ENCODE data around the gene DDIT3. TPM values are rescaled to one million over a fixed set of nuclear protein-coding genes. Genes with fewer than 3 reads are reported as not detected.

Gene DDIT3
- total and polyA plus RNA-seq, 12 donors = 7.7 to 98.4 (median 48.7) TPM

DNA sequence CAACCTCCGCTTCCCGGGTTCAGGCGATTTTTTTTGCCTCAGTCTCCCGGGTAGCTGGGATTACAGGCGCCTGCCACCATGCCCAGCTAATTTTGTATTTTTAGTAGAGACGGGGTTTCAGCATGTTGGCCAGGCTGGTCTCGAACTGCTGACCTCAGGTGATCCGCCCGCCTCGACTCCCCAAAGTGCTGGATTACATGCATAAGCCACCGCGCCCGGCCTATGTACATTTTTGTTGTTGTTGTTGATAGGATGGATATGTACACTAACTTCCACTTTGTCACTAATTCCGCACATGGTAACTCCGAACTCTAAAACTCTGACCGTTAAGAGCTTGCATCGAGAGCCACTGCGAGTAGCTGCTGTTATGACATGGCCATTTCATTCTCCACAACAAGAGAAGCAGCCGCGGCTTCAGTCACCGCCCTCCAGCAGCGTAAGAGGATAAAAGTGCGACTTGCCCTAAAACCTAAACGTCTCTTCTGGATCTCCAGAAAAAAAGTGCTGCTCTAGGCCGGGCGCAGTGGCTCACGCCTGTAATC is 33.2 kb downstream of the DDIT3 start:
- H3K4me1 ChIP-seq (replicated peaks in 1 of 2) = peaks cover 10 to 11% of the 10 kb centered on the region in 2 donors
- H3K27ac ChIP-seq = peak overlapping the region in 1 of 5 donors; percentile 48
- H3K9me3 ChIP-seq (replicated peaks in 1 of 3) = no peaks in the 10 kb centered on the region
- 85 to 90% (median 88%) methylated on average over 26 to 27 of the region's 27 CpGs for WGBS, 4 donors
- no peaks in the 10 kb centered on the region for H3K27me3 ChIP-seq
- intact Hi-C loops (cut with DNase I) = no loop called here
- peak overlapping the region in 2 of 4 donors; percentile 29 to 75 for H3K4me3 ChIP-seq
- no peak for TF ChIP-seq POLR2A (IDR thresholded peaks at IDR 0.05)
- TF ChIP-seq, protein P1, sequence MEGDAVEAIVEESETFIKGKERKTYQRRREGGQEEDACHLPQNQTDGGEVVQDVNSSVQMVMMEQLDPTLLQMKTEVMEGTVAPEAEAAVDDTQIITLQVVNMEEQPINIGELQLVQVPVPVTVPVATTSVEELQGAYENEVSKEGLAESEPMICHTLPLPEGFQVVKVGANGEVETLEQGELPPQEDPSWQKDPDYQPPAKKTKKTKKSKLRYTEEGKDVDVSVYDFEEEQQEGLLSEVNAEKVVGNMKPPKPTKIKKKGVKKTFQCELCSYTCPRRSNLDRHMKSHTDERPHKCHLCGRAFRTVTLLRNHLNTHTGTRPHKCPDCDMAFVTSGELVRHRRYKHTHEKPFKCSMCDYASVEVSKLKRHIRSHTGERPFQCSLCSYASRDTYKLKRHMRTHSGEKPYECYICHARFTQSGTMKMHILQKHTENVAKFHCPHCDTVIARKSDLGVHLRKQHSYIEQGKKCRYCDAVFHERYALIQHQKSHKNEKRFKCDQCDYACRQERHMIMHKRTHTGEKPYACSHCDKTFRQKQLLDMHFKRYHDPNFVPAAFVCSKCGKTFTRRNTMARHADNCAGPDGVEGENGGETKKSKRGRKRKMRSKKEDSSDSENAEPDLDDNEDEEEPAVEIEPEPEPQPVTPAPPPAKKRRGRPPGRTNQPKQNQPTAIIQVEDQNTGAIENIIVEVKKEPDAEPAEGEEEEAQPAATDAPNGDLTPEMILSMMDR (IDR thresholded peaks at IDR 0.05) = no peak
- peak in 2 of 7 donors; percentile 29 to 59 for DNase-seq
- peaks cover 0 to 26% of the 10 kb centered on the region in 2 donors for H3K36me3 ChIP-seq (replicated peaks in 1 of 2)

DNA sequence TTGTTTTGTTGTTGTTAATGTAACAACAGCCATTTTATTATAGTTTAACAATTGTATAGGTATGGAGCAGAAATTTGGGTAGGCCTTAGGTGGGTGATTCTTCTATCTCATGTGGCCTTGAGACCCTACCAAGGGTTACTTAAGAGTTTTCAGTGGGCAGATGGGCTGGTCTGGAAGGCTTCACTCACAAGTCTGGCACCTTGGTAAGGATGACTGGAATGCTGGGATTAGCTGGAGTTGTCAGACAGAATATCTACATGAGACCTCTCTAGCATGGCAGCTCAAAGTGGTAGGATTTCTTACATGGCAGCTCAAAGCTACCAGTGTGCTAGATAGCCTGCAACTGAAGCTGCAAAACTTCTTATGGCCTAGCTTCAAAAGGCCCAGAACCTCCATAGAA is 34.6 kb downstream of the DDIT3 start:
- intact Hi-C loops (cut with DNase I) = no loop called here
- no peak for TF ChIP-seq POLR2A (IDR thresholded peaks at IDR 0.05)
- TF ChIP-seq, protein P1 (IDR thresholded peaks at IDR 0.05) = no peak

DNA sequence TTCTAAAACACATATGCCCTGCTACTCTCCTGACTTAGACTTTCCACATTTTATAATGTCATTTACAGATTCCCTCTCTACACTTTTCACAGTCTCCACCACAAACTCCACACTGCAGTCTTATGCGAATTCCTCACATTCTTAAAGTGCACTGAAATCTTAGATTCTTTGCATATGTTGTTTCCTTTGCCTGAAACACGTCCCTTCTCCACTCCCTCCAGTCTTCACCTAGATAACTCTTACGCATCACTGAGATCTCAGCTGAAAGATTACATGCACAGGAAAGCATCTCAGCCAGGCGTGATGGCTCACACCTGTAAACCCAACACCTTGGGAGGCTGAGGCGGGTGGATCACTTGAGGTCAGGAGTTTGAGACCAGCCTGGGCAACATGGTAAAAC is 36.8 kb downstream of the DDIT3 start:
- no peaks in the 10 kb centered on the region for H3K36me3 ChIP-seq (replicated peaks in 1 of 2)
- no peak for TF ChIP-seq POLR2A (IDR thresholded peaks at IDR 0.05)
- TF ChIP-seq, protein P1 (IDR thresholded peaks at IDR 0.05) = no peak
- WGBS, 4 donors = 38 to 54% (median 49%) methylated on average over 5 of the region's 5 CpGs
- no peak overlapping the region for H3K27ac ChIP-seq
- H3K4me3 ChIP-seq = no peak overlapping the region
- intact Hi-C loops (cut with DNase I) = no loop called here
- H3K4me1 ChIP-seq (replicated peaks in 1 of 2) = peaks cover under 1 to 1% of the 10 kb centered on the region in 2 donors
- no peak for DNase-seq
- H3K27me3 ChIP-seq = no peaks in the 10 kb centered on the region
- no peaks in the 10 kb centered on the region for H3K9me3 ChIP-seq (replicated peaks in 1 of 3)

More for the DNA sequence above, 34.6 kb downstream of the DDIT3 start:
- Histone ChIP-seq H3K27ac (no peak overlapping the region), H3K4me1 (replicated peaks in 1 of 2) (peaks cover 10 to 11% of the 10 kb centered on the region in 2 donors), H3K36me3 (replicated peaks in 1 of 2) (peaks cover 0 to 11% of the 10 kb centered on the region in 2 donors), H3K9me3 (replicated peaks in 1 of 3) (no peaks in the 10 kb centered on the region), H3K4me3 (no peak overlapping the region), H3K27me3 (no peaks in the 10 kb centered on the region)
- DNase-seq = no peak

DNA sequence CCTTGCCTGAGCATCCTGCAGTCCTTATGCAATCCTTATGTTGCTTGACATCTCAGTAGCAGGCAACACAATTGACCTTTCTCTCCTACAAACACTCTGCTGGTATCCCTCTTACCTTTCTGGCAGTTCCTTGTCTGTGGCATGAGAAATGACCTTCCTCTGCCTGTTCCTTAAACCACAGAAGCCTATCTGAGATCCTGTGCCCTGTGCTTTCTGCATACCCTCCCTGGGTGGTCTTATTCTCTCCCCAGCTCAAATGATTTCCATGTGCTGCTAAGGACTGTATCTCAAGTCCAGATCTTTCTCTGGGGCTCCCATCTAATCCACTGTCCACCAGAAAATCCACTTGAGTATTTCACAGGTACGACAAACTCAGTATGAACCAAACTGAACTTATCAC is 38.6 kb downstream of the DDIT3 start:
- intact Hi-C loops (cut with DNase I) = no loop called here

More for the DNA sequence above, 38.6 kb downstream of the DDIT3 start:
- Histone ChIP-seq H3K27me3 (no peaks in the 10 kb centered on the region), H3K4me1 (replicated peaks in 1 of 2) (no peaks in the 10 kb centered on the region), H3K36me3 (replicated peaks in 1 of 2) (no peaks in the 10 kb centered on the region), H3K4me3 (no peak overlapping the region), H3K27ac (no peak overlapping the region), H3K9me3 (replicated peaks in 1 of 3) (no peaks in the 10 kb centered on the region)
- TF ChIP-seq, protein P1 (IDR thresholded peaks at IDR 0.05) = no peak
- no peak for TF ChIP-seq POLR2A (IDR thresholded peaks at IDR 0.05)
- 63 to 82% (median 78%) methylated on average over 1 of the region's 1 CpG for WGBS, 4 donors
- DNase-seq = no peak
